Measurements from ENCODE around the gene DUSP11. TPM values are rescaled to one million over a fixed set of nuclear protein-coding genes. Genes with fewer than 3 reads are reported as not detected.

DUSP11 gene
- total and polyA plus RNA-seq, 4 donors, result 6.7 to 10.7 (median 9.2) TPM

DNA sequence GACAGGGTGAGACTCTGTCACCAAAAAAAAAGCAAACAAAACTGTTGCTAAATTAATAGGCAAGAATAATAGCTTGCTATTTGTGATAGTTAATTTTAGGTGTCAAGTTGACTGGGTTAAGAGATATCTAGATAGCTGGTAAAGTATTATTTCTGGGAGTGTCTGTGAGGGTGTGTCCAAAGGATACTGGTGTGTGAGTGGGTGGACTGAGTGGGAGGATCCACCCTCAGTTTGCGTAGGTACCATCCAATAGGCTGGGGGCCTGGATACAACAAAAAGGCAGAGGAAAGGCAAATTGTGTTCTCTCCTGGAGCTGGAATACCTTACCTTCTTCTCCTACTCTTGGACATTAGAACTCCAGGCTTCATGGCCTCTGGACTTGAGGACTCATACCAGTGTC lies 15.0 kb downstream of the DUSP11 start:
- Histone ChIP-seq H3K27ac (ENCODE audit: low read depth in 1 of 2, low read length in 2 of 2) (no peak overlapping the region), H3K9me3 (ENCODE audit: control insufficient read depth in 4 of 4, low read length in 3 of 4) (no peaks in the 10 kb centered on the region), H3K4me1 (ENCODE audit: control insufficient read depth in 4 of 4, insufficient read depth in 4 of 4, low read length in 3 of 4) (peaks cover 0 to 1% (median 0%) of the 10 kb centered on the region in 4 donors), H3K4me3 (ENCODE audit: low read depth in 1 of 3, low read length in 3 of 3) (no peak overlapping the region), H3K36me3 (ENCODE audit: control insufficient read depth in 4 of 4, insufficient read depth in 3 of 4, low read depth in 1 of 4, low read length in 3 of 4) (peaks cover 8 to 60% (median 42%) of the 10 kb centered on the region in 4 donors), H3K9ac (ENCODE audit: low read depth in 1 of 2, low read length in 2 of 2) (no peak overlapping the region), H3K27me3 (ENCODE audit: control insufficient read depth in 4 of 4, insufficient read depth in 4 of 4, low read length in 3 of 4) (no peaks in the 10 kb centered on the region)
- no peak for DNase-seq (ENCODE audit: low spot score)
- WGBS, result 96% methylated on average over 1 of the region's 1 CpG
- no peak for TF ChIP-seq SP1 (IDR thresholded peaks at IDR 0.05)
- TF ChIP-seq HNF4A (conservative IDR thresholded peaks at IDR 0.05), result no peak
- TF ChIP-seq GABPA (IDR thresholded peaks at IDR 0.05 in 1 of 2, conservative IDR thresholded peaks at IDR 0.05 in 1 of 2), result no peak
- no peak for TF ChIP-seq TAF1 (conservative IDR thresholded peaks at IDR 0.05)
- no peak for TF ChIP-seq HNF4G (IDR thresholded peaks at IDR 0.05)
- TF ChIP-seq, protein P1, sequence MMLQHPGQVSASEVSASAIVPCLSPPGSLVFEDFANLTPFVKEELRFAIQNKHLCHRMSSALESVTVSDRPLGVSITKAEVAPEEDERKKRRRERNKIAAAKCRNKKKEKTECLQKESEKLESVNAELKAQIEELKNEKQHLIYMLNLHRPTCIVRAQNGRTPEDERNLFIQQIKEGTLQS (IDR thresholded peaks at IDR 0.05), result no peak
- TF ChIP-seq, protein P2, sequence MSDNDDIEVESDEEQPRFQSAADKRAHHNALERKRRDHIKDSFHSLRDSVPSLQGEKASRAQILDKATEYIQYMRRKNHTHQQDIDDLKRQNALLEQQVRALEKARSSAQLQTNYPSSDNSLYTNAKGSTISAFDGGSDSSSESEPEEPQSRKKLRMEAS (IDR thresholded peaks at IDR 0.05), result no peak
- TF ChIP-seq RAD21 (IDR thresholded peaks at IDR 0.05), result no peak
- no peak for TF ChIP-seq JUND (IDR thresholded peaks at IDR 0.05)
- TF ChIP-seq, protein P3, sequence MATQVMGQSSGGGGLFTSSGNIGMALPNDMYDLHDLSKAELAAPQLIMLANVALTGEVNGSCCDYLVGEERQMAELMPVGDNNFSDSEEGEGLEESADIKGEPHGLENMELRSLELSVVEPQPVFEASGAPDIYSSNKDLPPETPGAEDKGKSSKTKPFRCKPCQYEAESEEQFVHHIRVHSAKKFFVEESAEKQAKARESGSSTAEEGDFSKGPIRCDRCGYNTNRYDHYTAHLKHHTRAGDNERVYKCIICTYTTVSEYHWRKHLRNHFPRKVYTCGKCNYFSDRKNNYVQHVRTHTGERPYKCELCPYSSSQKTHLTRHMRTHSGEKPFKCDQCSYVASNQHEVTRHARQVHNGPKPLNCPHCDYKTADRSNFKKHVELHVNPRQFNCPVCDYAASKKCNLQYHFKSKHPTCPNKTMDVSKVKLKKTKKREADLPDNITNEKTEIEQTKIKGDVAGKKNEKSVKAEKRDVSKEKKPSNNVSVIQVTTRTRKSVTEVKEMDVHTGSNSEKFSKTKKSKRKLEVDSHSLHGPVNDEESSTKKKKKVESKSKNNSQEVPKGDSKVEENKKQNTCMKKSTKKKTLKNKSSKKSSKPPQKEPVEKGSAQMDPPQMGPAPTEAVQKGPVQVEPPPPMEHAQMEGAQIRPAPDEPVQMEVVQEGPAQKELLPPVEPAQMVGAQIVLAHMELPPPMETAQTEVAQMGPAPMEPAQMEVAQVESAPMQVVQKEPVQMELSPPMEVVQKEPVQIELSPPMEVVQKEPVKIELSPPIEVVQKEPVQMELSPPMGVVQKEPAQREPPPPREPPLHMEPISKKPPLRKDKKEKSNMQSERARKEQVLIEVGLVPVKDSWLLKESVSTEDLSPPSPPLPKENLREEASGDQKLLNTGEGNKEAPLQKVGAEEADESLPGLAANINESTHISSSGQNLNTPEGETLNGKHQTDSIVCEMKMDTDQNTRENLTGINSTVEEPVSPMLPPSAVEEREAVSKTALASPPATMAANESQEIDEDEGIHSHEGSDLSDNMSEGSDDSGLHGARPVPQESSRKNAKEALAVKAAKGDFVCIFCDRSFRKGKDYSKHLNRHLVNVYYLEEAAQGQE (IDR thresholded peaks at IDR 0.05), result no peak
- TF ChIP-seq, protein P4, sequence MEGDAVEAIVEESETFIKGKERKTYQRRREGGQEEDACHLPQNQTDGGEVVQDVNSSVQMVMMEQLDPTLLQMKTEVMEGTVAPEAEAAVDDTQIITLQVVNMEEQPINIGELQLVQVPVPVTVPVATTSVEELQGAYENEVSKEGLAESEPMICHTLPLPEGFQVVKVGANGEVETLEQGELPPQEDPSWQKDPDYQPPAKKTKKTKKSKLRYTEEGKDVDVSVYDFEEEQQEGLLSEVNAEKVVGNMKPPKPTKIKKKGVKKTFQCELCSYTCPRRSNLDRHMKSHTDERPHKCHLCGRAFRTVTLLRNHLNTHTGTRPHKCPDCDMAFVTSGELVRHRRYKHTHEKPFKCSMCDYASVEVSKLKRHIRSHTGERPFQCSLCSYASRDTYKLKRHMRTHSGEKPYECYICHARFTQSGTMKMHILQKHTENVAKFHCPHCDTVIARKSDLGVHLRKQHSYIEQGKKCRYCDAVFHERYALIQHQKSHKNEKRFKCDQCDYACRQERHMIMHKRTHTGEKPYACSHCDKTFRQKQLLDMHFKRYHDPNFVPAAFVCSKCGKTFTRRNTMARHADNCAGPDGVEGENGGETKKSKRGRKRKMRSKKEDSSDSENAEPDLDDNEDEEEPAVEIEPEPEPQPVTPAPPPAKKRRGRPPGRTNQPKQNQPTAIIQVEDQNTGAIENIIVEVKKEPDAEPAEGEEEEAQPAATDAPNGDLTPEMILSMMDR (IDR thresholded peaks at IDR 0.05; ENCODE audit: low read depth, low read length, missing input control), result no peak
- TF ChIP-seq FOXA2 (IDR thresholded peaks at IDR 0.05), result no peak
- TF ChIP-seq, protein P5, sequence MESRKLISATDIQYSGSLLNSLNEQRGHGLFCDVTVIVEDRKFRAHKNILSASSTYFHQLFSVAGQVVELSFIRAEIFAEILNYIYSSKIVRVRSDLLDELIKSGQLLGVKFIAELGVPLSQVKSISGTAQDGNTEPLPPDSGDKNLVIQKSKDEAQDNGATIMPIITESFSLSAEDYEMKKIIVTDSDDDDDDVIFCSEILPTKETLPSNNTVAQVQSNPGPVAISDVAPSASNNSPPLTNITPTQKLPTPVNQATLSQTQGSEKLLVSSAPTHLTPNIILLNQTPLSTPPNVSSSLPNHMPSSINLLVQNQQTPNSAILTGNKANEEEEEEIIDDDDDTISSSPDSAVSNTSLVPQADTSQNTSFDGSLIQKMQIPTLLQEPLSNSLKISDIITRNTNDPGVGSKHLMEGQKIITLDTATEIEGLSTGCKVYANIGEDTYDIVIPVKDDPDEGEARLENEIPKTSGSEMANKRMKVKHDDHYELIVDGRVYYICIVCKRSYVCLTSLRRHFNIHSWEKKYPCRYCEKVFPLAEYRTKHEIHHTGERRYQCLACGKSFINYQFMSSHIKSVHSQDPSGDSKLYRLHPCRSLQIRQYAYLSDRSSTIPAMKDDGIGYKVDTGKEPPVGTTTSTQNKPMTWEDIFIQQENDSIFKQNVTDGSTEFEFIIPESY (IDR thresholded peaks at IDR 0.05), result no peak
- TF ChIP-seq FOXA1 (IDR thresholded peaks at IDR 0.05), result no peak
- TF ChIP-seq NR2F2 (IDR thresholded peaks at IDR 0.05), result no peak
- no peak for TF ChIP-seq EGR1 (IDR thresholded peaks at IDR 0.05; ENCODE audit: low read depth in 2 of 2)

DNA sequence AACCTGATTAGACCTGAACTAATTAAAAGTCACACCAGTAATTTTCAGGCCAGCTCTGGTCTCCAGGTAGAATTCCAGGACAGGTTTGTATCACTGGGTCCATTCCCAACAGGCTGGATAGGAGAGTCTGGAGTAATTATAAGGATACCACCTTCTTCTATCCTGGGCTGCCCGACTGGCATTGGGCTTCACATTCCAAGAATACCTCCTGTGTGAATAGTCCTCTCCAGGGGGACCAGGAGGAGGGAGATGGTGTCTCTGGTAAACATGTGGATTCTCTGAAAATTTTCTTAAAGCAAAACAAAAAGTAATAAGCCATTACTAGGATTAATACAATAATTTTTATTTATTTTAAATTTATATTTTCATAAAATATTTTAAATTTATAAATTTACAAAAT lies 17.3 kb downstream of the DUSP11 start:
- H3K9ac ChIP-seq (ENCODE audit: low read depth in 1 of 2, low read length in 2 of 2), result no peak overlapping the region
- peaks cover 8 to 42% (median 33%) of the 10 kb centered on the region in 4 donors for H3K36me3 ChIP-seq (ENCODE audit: control insufficient read depth in 4 of 4, insufficient read depth in 3 of 4, low read depth in 1 of 4, low read length in 3 of 4)
- no peak overlapping the region for H3K27ac ChIP-seq (ENCODE audit: low read depth in 1 of 2, low read length in 2 of 2)
- no peak for DNase-seq (ENCODE audit: low spot score)
- no peak overlapping the region for H3K4me3 ChIP-seq (ENCODE audit: low read depth in 1 of 3, low read length in 3 of 3)
- no peaks in the 10 kb centered on the region for H3K27me3 ChIP-seq (ENCODE audit: control insufficient read depth in 4 of 4, insufficient read depth in 4 of 4, low read length in 3 of 4)
- peaks cover 0 to 8% (median 5%) of the 10 kb centered on the region in 4 donors for H3K4me1 ChIP-seq (ENCODE audit: control insufficient read depth in 4 of 4, insufficient read depth in 4 of 4, low read length in 3 of 4)
- 97% methylated on average over 1 of the region's 1 CpG for WGBS
- H3K9me3 ChIP-seq (ENCODE audit: control insufficient read depth in 4 of 4, low read length in 3 of 4), result no peaks in the 10 kb centered on the region
- TF ChIP-seq FOXA2 (IDR thresholded peaks at IDR 0.05), result no peak
- no peak for TF ChIP-seq TAF1 (conservative IDR thresholded peaks at IDR 0.05)
- TF ChIP-seq, protein P2 (IDR thresholded peaks at IDR 0.05), result no peak
- TF ChIP-seq, protein P3 (IDR thresholded peaks at IDR 0.05), result no peak
- no peak for TF ChIP-seq NR2F2 (IDR thresholded peaks at IDR 0.05)
- no peak for TF ChIP-seq SP1 (IDR thresholded peaks at IDR 0.05)
- TF ChIP-seq, protein P5 (IDR thresholded peaks at IDR 0.05), result no peak
- no peak for TF ChIP-seq JUND (IDR thresholded peaks at IDR 0.05)
- TF ChIP-seq HNF4A (conservative IDR thresholded peaks at IDR 0.05), result no peak
- TF ChIP-seq, protein P1 (IDR thresholded peaks at IDR 0.05), result no peak
- no peak for TF ChIP-seq EGR1 (IDR thresholded peaks at IDR 0.05; ENCODE audit: low read depth in 2 of 2)
